ENCODE data around the gene COPZ1.

Gene COPZ1, protein sequence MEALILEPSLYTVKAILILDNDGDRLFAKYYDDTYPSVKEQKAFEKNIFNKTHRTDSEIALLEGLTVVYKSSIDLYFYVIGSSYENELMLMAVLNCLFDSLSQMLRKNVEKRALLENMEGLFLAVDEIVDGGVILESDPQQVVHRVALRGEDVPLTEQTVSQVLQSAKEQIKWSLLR

DNA sequence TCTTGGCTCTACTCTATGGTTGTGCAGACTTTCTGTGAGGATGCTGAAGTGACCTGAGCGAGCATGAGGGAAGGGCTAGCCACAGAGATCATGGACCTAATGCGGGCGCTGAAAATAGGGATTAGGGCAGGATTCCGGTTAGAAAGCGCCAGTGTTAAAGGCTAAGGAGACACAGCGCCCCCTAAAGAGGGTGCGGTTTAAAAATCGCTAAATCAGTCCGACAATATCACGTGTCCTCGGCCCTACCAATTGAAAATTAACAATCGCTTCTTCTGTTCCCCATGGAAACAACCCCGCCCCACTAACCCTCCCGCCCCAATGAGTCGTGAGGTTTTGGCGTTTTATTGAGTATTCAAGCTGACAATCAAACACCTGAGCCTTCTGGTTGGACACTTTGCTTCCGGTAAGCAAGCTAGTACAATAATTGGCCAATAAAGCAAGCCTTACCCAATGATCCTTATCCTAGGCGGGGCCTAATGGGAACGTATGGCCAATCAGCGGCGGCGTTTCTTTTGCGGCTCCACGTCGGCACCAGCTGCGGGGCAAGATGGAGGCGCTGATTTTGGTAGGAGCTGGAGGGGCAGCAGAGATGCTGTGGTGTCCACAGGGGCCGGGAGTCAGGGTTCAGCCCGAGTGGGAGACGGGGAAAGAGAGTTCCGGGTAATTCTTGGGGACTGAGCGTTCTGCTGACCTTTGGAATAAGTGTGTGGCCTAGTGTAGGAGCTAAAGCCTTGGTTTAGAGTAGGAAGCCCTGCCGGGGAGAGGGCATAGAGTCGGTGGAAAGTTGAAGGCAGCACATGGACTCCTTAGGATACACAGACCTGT is at the start of gene COPZ1:
COPZ1 (plus strand) TSS at position 515 of the 825 bp plus-strand sequence; CDS start at position 548, 33 bp downstream.
- peak; percentile 99 for DNase-seq (ENCODE audit: low spot score)

DNA sequence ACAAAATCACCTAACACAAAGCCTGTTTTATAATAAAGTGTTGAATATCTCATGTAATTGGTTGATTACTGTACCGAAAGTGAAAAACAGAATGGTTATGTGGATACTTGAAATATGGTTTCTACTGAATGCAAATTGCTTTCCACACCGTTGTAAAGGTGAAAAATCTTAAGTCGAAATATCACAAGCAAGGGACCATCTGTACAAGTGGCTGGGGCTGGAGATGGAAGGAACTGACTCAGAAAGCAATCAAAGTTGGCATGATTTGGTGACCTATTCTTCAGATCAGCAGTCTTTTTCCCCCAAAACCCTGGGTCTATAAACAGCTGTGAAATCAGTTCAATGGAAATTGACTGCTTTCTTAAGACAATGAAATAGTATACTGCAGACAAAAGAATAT is 48.6 kb upstream of the COPZ1 start:
- no peak for DNase-seq (ENCODE audit: low spot score)

DNA sequence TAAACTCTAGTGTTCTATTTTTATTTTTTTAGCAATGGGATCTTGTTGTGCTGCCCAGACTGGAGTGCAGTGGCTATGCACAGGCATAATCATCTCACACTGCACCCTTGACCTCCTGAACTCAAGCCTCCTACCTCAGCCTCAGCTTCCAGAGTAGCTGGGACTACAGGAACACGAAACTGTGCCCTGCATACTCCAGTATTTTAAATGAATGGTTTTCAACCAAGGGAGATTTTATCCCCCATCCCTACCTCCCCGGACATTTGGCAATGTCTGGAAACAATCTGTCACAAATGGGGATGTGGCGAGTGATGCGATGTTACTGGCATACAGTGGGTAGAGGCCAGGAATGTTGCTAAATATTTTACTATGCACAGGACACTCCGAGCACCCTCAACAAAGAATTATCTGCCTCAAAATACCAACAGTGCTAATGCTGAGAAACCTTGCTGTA is 47.1 kb upstream of the COPZ1 start:
- DNase-seq (ENCODE audit: low spot score) = no peak

DNA sequence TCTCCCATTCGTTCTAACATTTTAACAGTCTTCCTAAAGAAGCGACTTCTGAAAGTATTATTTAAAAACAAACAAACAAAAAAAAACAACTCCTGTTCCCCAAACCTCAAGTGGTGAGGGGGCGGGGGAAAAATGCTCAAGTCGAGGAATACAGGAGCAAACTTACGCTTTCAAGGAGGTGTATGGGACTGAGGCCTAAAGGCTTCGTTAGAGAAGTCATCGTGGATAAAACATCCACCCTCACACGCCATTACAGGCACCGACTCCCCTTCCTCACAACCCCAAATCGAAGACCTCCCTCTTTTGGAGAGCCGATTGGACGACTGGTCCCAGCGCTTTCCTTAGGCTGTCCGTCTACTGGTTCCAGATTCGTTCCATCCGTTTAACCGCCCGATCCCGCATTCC is 45.7 kb upstream of the COPZ1 start:
- no peak for DNase-seq (ENCODE audit: low spot score)

DNA sequence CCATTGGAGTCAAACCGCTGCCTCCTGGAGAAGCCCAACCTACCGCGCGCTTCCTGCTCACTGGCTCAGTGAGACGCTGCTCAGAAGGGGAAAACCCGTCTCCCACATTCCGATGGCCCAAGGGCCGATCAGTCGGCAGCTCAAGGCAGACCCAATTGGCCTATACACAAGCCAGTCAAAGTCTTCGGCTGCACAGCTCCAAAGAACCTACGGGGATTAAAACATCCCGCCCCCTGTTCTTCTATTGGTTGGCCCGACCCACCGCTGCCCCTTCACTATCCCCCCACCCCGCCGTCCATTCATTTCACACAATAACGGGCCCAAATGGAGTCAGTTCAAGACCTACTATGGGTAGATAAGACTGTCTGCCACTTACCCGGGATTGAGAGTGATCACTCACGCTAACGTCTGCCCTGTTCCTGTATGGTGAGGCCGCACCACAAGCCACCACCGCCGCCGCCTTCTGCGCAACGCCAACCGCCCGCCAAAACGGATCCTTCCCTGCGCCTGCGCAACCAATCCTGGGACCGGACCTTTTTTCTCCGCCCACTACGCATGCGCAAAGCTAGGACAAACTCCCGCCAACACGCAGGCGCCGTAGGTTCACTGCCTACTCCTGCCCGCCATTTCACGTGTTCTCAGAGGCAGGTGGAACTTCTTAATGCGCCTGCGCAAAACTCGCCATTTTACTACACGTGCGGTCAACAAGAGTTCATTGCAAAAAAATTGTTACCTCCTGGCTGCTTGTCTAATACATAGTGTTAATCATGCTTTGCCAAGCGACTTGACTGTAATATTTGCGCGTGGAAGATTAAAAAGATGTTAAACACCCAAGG is 45.1 kb upstream of the COPZ1 start, which contains the start of gene CBX5:
CBX5 (minus strand) TSS at position 491 of the 836 bp plus-strand sequence. CDS start 22,472 bp downstream, outside the sequence.
- peak; percentile 100 for DNase-seq (ENCODE audit: low spot score)

DNA sequence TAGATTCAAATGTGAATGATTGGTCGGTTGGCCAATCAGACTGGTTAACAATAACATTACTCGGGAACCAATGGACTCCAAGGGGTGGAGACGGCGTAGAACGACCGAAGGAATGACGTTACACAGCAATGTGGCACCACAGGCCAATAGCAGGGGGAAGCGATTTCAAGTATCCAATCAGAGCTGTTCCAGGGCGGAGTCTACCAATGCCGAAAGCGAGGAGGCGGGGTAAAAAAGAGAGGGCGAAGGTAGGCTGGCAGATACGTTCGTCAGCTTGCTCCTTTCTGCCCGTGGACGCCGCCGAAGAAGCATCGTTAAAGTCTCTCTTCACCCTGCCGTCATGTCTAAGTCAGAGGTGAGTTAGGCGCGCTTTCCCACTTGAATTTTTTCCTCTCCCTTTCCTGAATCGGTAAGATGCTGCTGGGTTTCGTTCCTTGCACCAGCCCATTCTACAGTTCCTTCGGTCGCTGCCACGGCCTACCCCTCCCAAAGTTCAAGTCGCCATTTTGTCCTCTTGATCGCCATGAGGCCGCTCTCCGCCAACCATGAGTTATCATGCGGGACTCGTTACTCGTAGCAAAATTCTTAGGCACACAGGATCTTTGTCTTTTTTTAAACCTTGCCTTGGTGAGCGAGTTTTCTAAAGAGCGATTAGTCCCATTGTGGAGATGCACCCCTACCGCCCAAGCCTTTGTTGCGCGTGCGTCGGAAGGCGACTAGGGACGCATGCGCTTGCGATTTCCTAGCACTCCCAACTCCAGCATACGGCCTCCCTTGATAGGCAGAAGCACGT is 44.3 kb upstream of the COPZ1 start, which contains the start of gene HNRNPA1:
HNRNPA1 (plus strand) TSS at position 259 of the 793 bp plus-strand sequence; CDS start at position 341, 82 bp downstream.
- peak; percentile 100 for DNase-seq (ENCODE audit: low spot score)

DNA sequence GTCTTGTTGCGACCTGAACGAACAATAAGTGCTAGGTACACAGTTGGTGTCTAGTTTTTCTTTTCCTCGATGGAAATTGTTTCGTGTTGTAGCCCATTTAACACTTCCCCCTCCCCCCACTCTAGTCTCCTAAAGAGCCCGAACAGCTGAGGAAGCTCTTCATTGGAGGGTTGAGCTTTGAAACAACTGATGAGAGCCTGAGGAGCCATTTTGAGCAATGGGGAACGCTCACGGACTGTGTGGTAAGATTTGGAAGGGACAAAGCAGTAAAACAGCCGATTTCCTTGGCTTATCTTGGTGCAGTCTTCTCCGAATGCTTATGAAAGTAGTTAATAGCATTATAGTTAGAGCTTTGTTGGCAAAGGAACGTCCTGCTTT is 43.7 kb upstream of the COPZ1 start:
- peak; percentile 41 for DNase-seq (ENCODE audit: low spot score)

DNA sequence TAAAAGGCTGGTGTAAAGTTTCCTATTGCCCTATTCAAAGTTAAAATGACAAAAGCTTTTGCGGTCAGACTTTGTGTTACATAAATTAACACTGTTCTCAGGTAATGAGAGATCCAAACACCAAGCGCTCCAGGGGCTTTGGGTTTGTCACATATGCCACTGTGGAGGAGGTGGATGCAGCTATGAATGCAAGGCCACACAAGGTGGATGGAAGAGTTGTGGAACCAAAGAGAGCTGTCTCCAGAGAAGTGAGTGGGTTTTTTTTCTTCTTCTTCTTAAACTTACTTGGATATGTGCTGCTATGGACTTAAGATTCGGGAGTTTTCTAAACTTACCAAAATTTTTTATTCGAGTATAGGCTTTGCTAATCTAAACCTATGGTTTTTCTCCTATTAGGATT is 43.2 kb upstream of the COPZ1 start:
- DNase-seq (ENCODE audit: low spot score) = peak; percentile 30

DNA sequence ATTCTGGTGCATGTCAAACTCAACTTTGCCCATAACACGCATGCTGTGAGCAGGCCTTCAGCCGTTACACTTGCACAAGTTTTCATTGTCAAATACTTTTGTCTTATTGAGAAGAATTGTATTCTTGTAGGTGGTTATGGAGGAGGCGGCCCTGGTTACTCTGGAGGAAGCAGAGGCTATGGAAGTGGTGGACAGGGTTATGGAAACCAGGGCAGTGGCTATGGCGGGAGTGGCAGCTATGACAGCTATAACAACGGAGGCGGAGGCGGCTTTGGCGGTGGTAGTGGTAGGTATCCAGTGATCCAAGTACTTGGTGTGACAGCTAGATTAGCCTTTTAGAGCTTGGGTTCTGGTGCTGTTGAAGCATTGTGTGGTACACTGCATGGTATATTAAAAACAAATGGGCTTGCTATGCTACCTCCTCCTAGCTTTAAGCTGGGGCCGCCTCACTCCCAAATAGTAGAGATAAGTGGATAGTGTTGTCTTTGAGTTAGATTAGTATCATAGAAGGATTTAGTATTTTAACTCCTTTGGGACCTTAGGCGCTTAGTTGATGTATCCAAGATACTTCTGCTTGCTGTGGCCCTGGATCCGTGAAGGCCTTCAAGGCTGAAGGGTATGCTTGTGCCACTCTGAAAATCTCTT is 41.9 kb upstream of the COPZ1 start:
- DNase-seq (ENCODE audit: low spot score) = peak; percentile 40

DNA sequence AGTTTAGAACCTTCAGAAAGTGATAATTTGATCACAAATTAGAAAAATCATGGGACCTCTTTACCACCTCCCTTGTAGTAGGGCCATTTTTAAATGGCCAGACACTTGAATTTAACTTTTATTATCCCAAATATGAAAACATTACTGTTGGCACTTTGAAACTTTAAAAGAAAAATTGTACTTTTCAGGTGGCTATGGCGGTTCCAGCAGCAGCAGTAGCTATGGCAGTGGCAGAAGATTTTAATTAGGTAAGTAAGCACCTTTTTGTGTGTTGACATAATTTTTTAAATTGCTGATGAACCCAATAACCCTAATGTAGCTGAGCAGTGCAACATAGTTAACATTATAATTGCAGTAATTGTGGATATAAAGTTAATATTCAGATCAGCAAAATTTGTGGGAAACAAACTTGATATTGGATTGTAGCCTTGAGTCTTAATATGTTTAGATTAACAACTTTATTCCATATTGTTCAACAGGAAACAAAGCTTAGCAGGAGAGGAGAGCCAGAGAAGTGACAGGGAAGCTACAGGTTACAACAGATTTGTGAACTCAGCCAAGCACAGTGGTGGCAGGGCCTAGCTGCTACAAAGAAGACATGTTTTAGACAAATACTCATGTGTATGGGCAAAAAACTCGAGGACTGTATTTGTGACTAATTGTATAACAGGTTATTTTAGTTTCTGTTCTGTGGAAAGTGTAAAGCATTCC is 40.7 kb upstream of the COPZ1 start:
- peak; percentile 25 for DNase-seq (ENCODE audit: low spot score)

DNA sequence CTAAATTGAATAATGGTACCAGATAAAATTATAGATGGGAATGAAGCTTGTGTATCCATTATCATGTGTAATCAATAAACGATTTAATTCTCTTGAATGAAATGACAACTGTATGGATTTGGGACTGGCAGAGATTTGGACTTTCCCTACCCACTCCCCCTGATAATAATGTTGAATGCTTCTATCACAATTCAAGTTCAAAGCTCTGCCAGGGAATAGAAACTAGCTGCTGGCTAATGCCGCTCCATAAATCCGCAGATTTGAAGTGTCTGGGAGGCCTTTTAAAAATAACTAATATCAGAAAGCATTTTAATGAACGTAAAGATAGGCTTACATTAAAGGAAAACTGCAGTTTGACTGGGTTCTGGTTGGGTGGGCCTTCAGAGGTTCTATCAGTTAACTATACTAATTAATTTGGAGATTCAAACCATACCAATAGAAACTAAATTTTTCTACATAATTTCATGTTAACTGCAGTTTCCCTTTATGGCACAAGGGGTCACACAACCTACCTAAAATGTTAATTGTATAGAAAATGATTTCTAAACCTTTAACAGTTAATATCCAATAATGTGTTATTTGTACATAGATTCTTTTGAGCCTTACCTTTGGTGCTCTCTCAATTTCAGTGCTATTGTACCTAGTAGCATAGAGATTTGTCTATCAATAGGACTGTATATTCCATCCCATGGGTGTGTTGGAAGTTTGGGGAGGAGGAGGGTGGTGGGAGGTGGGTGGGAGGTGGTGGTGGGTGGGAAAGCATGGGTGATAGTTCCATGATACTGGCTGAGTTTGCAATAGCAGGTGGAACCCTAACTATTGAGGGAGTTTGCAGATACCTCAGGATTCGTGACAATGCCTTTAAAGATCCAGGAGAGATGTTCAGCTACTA is 39.5 kb upstream of the COPZ1 start:
- DNase-seq (ENCODE audit: low spot score) = peak; percentile 55

DNA sequence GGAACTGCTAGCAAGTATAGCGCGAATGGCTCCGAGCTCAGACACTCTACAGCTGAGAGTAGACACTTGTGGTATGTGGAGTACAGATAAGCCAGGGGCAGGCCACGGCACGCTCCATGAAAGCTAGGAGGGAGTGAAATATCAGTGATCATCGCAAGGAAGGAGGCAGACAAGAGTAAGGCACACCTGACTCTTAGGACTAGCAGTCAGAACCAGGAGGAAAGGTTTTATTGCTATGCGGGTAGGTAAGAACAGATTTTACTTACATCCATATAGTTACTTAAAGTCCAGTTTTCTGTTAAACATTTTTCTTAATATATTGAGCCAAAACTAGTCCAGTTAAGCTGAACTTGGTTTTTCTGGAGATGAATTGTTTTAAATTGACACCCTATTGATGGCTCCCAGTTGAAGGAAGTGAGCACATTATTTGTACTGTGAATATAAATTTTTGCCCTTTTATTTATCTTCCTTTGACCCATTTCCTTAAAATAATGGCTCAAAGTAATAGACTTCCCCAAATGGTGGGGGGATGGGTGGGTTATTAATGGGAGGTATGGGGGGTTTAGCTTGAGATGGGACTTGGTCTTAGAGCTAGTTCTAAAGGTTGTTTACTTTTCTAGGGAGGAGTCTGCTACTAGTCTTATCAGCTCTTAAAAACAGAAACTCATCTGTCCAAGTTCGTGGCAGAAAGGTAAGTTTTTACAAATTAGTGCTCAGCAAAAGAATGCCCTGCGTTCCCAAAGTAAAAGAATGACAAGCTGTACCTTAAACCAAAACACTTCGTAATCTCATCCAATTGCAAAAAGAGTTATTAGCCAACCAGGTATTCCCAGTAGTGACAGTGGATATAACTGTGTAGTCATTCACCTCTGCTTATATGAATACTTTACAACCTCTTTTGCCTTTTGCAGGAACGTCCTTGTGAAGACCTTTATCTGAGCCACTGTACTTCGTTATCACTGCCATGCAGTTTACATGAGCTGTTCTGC is 38.6 kb upstream of the COPZ1 start:
- peak; percentile 83 for DNase-seq (ENCODE audit: low spot score)

DNA sequence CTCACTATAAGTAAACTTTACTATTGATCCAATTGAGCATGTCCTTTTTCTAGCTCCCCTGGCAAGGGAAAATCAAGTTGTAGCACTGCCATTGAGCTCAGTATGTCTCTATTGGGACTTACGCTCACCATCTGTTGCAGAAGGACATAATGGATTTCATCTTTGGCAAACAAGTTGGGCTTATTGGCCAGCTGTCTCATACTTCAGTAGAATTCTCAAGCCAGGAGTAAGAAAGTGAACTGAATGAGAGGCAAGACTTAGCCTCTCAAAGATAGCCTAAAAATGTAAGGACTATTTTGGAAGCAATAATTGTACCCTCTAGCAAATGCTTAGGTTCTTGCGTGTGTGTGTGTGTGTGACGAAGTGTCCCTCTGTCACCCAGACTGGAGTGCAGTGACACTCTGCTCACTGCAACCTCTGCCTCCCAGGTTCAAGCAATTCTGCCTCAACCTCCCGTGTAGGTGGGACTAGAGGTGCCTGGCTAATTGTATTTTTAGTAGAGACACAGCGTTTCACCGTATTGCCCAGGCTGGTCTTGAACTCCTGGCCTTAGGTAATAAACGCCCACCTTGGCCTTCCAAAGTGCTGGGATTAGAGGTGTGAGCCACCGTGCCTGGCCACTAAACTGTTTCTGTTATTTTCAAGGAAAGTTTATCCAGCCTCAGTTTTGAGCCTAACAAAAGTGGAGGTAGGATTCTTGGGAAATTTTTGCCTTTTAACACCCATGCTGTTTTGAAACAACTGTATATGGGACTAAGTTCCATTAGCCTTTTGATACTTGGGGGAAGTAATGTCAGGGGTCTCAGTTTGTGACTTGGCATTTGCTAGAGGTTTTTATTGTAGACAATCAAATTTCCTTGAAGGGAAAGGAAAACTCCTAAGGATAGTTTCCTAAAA is 37.4 kb upstream of the COPZ1 start:
- peak; percentile 56 for DNase-seq (ENCODE audit: low spot score)

DNA sequence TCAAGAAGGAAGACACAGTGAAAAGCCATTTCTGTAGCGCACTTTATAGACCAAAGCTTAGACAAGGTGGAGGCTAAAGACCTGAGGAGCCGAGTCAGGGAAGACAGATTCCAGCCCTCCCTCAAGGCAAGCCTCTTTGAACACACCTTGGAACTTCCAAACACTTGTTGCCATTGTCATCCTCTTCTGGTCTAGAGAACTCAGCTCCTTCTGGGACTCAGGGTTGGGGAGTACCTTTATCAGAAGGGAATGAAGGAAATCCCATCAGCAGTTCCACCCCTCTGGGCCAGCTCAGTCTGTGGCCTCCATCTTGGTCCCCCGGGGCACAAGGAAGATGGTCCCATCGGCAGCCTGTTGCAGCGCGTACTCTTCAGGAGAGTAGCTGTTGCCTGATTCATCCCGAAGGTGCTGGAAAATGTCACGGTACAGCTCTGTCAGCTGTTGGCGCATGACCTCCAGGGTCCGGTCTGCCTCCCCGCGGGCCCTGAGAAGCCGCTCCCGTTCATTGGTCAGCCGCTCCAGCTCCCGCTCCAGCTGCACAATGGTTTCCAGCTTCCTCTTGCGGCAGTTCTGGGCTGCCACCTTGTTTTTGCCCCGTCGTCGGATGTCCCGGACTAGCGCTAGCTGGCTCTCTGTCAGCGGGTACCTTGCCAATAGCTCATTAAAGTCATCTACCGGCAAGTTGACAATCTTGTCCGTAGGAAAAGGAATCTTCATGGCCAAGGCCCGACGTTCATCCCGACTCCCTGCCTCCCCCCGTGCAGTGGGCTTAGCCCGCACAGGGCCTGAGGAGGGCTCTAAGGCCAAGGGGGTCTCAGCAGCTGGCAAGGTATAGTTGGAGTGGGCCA is 32.6 kb upstream of the COPZ1 start:
- peak; percentile 48 for DNase-seq (ENCODE audit: low spot score)

DNA sequence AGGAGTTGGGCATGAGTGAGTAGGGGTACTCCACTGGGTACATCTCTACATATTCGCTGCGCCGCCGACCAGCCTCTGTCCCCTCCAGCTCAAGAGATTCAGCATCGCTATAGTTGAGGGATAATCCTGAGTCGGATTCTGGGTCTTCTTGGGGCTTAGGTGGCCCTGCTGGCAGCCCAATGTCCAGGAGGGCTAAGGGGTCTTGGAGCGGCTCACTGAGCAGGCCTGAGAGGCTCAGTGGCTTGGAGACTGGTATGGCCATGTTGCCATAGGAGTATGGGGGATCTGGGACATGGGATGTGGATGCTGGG is 32.0 kb upstream of the COPZ1 start:
- DNase-seq (ENCODE audit: low spot score) = peak; percentile 5

Data from hematopoietic multipotent progenitor cell treated with erythropoietin and hydrocortisone succinate and interleukin-3 and kit ligand, for 17 days (in vitro differentiated cells).